ENCODE measurements around the gene CHRM2. TPM values are rescaled to one million over a fixed set of nuclear protein-coding genes. Genes with fewer than 3 reads are reported as not detected.

CHRM2 gene
- total RNA-seq, 2 experiments from 2014 or later: not detected

- Histone ChIP-seq H3K9me3 (ENCODE audit: control insufficient read depth in 1 of 2, insufficient read depth in 1 of 2, low read length in 2 of 2) (no peaks in the 10 kb centered on the region), H3K36me3 (ENCODE audit: insufficient read depth, low read length) (no peaks in the 10 kb centered on the region), H3K27me3 (ENCODE audit: control insufficient read depth in 1 of 2, insufficient read depth in 2 of 2, low read length in 2 of 2) (no peaks in the 10 kb centered on the region), H3K4me3 (ENCODE audit: low read length) (no peak overlapping the region), H3K27ac (ENCODE audit: low read depth in 1 of 2, low read length in 2 of 2) (no peak overlapping the region), H3K4me1 (ENCODE audit: insufficient read depth, low read length) (no peaks in the 10 kb centered on the region)
- TF ChIP-seq CTCF (IDR thresholded peaks at IDR 0.05): no peak
- CTCF ChIA-PET: no interaction called here
- no peaks in the 10 kb centered on the region for H3K36me3 Mint-ChIP-seq (ENCODE audit: low read depth)
- no peaks in the 10 kb centered on the region for H3K27me3 Mint-ChIP-seq
- no peaks in the 10 kb centered on the region for H3K4me1 Mint-ChIP-seq (ENCODE audit: low read depth)
- intact Hi-C loops (cut with DNase I, micrococcal nuclease): no loop called here
- H3K9me3 Mint-ChIP-seq: peaks cover 7% of the 10 kb centered on the region
- no peak overlapping the region for H3K27ac Mint-ChIP-seq
- H3K4me3 Mint-ChIP-seq: no peak overlapping the region
- no peak for ATAC-seq (ENCODE audit: poor library complexity)
- POLR2A ChIA-PET: no interaction called here
- DNase-seq: no peak
Observed at GRCh38 chr7:137020351-137020750, 151.9 kb downstream of the CHRM2 start.

GRCh38 chr7:137025469-137026175 lies 157.2 kb downstream of the CHRM2 start:
- H3K9me3 Mint-ChIP-seq: peaks cover 7% of the 10 kb centered on the region
- no peaks in the 10 kb centered on the region for H3K9me3 ChIP-seq (ENCODE audit: control insufficient read depth in 1 of 2, insufficient read depth in 1 of 2, low read length in 2 of 2)
- ChIA-PET POLR2A (no interaction called here), CTCF (no interaction called here)
- DNase-seq: no peak
- H3K27me3 ChIP-seq (ENCODE audit: control insufficient read depth in 1 of 2, insufficient read depth in 2 of 2, low read length in 2 of 2): no peaks in the 10 kb centered on the region
- H3K36me3 ChIP-seq (ENCODE audit: insufficient read depth, low read length): no peaks in the 10 kb centered on the region
- H3K4me1 Mint-ChIP-seq (ENCODE audit: low read depth): no peaks in the 10 kb centered on the region
- intact Hi-C loops (cut with DNase I, micrococcal nuclease): no loop called here
- no peaks in the 10 kb centered on the region for H3K36me3 Mint-ChIP-seq (ENCODE audit: low read depth)
- no peak overlapping the region for H3K4me3 ChIP-seq (ENCODE audit: low read length)
- no peak overlapping the region for H3K27ac Mint-ChIP-seq
- no peaks in the 10 kb centered on the region for H3K27me3 Mint-ChIP-seq
- H3K4me3 Mint-ChIP-seq: no peak overlapping the region
- H3K27ac ChIP-seq (ENCODE audit: low read depth in 1 of 2, low read length in 2 of 2): no peak overlapping the region
- no peak for ATAC-seq (ENCODE audit: poor library complexity)
- no peak for TF ChIP-seq CTCF (IDR thresholded peaks at IDR 0.05)
- H3K4me1 ChIP-seq (ENCODE audit: insufficient read depth, low read length): no peaks in the 10 kb centered on the region

- DNase-seq: no peak
- no peak overlapping the region for H3K4me3 Mint-ChIP-seq
- H3K4me3 ChIP-seq (ENCODE audit: low read length): no peak overlapping the region
- H3K9me3 ChIP-seq (ENCODE audit: control insufficient read depth in 1 of 2, insufficient read depth in 1 of 2, low read length in 2 of 2): no peaks in the 10 kb centered on the region
- H3K4me1 Mint-ChIP-seq (ENCODE audit: low read depth): no peaks in the 10 kb centered on the region
- H3K27me3 ChIP-seq (ENCODE audit: control insufficient read depth in 1 of 2, insufficient read depth in 2 of 2, low read length in 2 of 2): no peaks in the 10 kb centered on the region
- intact Hi-C loops (cut with DNase I, micrococcal nuclease): no loop called here
- H3K9me3 Mint-ChIP-seq: peaks cover 6% of the 10 kb centered on the region
- no peaks in the 10 kb centered on the region for H3K36me3 Mint-ChIP-seq (ENCODE audit: low read depth)
- ATAC-seq (ENCODE audit: poor library complexity): no peak
- POLR2A ChIA-PET: no interaction called here
- H3K27ac Mint-ChIP-seq: no peak overlapping the region
- H3K4me1 ChIP-seq (ENCODE audit: insufficient read depth, low read length): no peaks in the 10 kb centered on the region
- H3K36me3 ChIP-seq (ENCODE audit: insufficient read depth, low read length): no peaks in the 10 kb centered on the region
- no peaks in the 10 kb centered on the region for H3K27me3 Mint-ChIP-seq
- CTCF ChIA-PET: no interaction called here
- TF ChIP-seq CTCF (IDR thresholded peaks at IDR 0.05): no peak
- H3K27ac ChIP-seq (ENCODE audit: low read depth in 1 of 2, low read length in 2 of 2): no peak overlapping the region
Observed at GRCh38 chr7:137026176-137026500, 157.7 kb downstream of the CHRM2 start.
